Measurements from ENCODE around the gene STRBP.

- no peak for TF ChIP-seq LEF1 (IDR thresholded peaks at IDR 0.05; ENCODE audit: borderline replicate concordance)
- TF ChIP-seq FOXK2 (IDR thresholded peaks at IDR 0.05): no peak
- TF ChIP-seq ARNT (IDR thresholded peaks at IDR 0.05): no peak
- no peak for TF ChIP-seq FOXM1 (IDR thresholded peaks at IDR 0.05; ENCODE audit: borderline replicate concordance)
- no peak for TF ChIP-seq ELF4 (IDR thresholded peaks at IDR 0.05)
- TF ChIP-seq ZNF384 (IDR thresholded peaks at IDR 0.05): no peak
- TF ChIP-seq SP1 (IDR thresholded peaks at IDR 0.05): no peak
- no peak for TF ChIP-seq TARDBP (IDR thresholded peaks at IDR 0.05)
- no peak for TF ChIP-seq HDGF (IDR thresholded peaks at IDR 0.05; ENCODE audit: borderline replicate concordance)
- no peak for TF ChIP-seq L3MBTL2 (conservative IDR thresholded peaks at IDR 0.05)
- TF ChIP-seq SUZ12 (IDR thresholded peaks at IDR 0.05): no peak
- no peak for TF ChIP-seq BHLHE40 (IDR thresholded peaks at IDR 0.05; ENCODE audit: borderline replicate concordance)
- TF ChIP-seq FOXA1 (IDR thresholded peaks at IDR 0.05): no peak
Measured at GRCh38 chr9:123261006-123261677, 7.2 kb downstream of the STRBP start.

Data from HEK293T (cell line).